Astrocyte (in vitro differentiated cells and primary cell): ENCODE results near the gene RAB19. TPM values are rescaled to one million over a fixed set of nuclear protein-coding genes. Genes with fewer than 3 reads are reported as not detected.
"Not testable (repeated sequence)": the region's sequence is repeated elsewhere in the genome, so short reads cannot be mapped to it uniquely, and the experiment has no call there.

Experiments used
- DNase-seq: peaks from one replicate; pipeline ENCODE4 v3.0.0-alpha.2; 2010; ENCODE audit warnings: low read depth
- FAIRE-seq: peaks from 2 replicates; lab custom pipeline; 2011; peaks lifted over from hg19 to GRCh38; lab: Jason Lieb, UNC
- H2AFZ ChIP-seq: 2 replicates; pipeline ENCODE4 v1.6.0; 2012; ENCODE audit warnings: low read depth, low read length, inconsistent platforms
- H3K27ac ChIP-seq: 2 replicates; pipeline ENCODE4 v1.5.1; 2011; ENCODE audit warnings: low read depth, low read length, inconsistent platforms
- H3K27me3 ChIP-seq: 2 replicates; pipeline ENCODE4 v1.6.0; 2011; ENCODE audit warnings: low read length, inconsistent platforms; ENCODE audit not compliant: insufficient read depth
- H3K36me3 ChIP-seq: 2 replicates; pipeline ENCODE4 v1.5.1; 2011; ENCODE audit warnings: low read length, inconsistent platforms; ENCODE audit not compliant: insufficient read depth
- H3K4me1 ChIP-seq: 2 replicates; pipeline ENCODE4 v1.5.1; 2011; ENCODE audit warnings: low read length, inconsistent platforms; ENCODE audit not compliant: insufficient read depth
- H3K4me2 ChIP-seq: 2 replicates; pipeline ENCODE4 v1.6.0; 2012; ENCODE audit warnings: low read length, inconsistent platforms
- H3K4me3 ChIP-seq: 2 replicates; pipeline ENCODE4 v1.5.1; 2011; ENCODE audit warnings: low read depth, mild to moderate bottlenecking, low read length, inconsistent platforms; ENCODE audit not compliant: insufficient read depth
- H3K79me2 ChIP-seq: 2 replicates; pipeline ENCODE4 v1.6.0; 2012; ENCODE audit warnings: mild to moderate bottlenecking, low read length, inconsistent platforms; ENCODE audit not compliant: insufficient read depth
- H3K9ac ChIP-seq: 2 replicates; pipeline ENCODE4 v1.6.0; 2012; ENCODE audit warnings: mild to moderate bottlenecking, low read length, inconsistent platforms
- H3K9me3 ChIP-seq: 2 replicates; pipeline ENCODE4 v1.5.1; 2012; ENCODE audit warnings: low read depth, mild to moderate bottlenecking, low read length, inconsistent platforms; ENCODE audit not compliant: insufficient read depth
- H4K20me1 ChIP-seq: 2 replicates; pipeline ENCODE4 v1.6.0; 2012; ENCODE audit warnings: low read length, inconsistent platforms; ENCODE audit not compliant: insufficient read depth
- H3K27ac Mint-ChIP-seq: one replicate; pipeline ENCODE4 v1.8.0; 2021; ENCODE audit warnings: mild to moderate bottlenecking, mixed read lengths; ENCODE audit not compliant: unreplicated experiment
- H3K27me3 Mint-ChIP-seq: one replicate; pipeline ENCODE4 v1.8.0; 2021; ENCODE audit warnings: low read depth, mixed read lengths; ENCODE audit not compliant: unreplicated experiment
- H3K36me3 Mint-ChIP-seq: one replicate; pipeline ENCODE4 v1.8.0; 2021; ENCODE audit warnings: low read depth, mixed read lengths; ENCODE audit not compliant: unreplicated experiment
- H3K4me1 Mint-ChIP-seq: one replicate; pipeline ENCODE4 v1.8.0; 2021; ENCODE audit warnings: low read depth, mixed read lengths; ENCODE audit not compliant: unreplicated experiment
- H3K4me3 Mint-ChIP-seq: one replicate; pipeline ENCODE4 v1.8.0; 2021; ENCODE audit warnings: mild to moderate bottlenecking, moderate library complexity, mixed read lengths; ENCODE audit not compliant: unreplicated experiment
- H3K9me3 Mint-ChIP-seq: one replicate; pipeline ENCODE4 v1.8.0; 2021; ENCODE audit warnings: mild to moderate bottlenecking, mixed read lengths; ENCODE audit not compliant: unreplicated experiment
- EZH2 ChIP-seq: IDR thresholded peaks from 2 replicates; pipeline ENCODE4 v1.6.1; 2012; ENCODE audit warnings: mild to moderate bottlenecking, low read length, inconsistent platforms; ENCODE audit not compliant: insufficient read depth
- total RNA-seq: library from RNA; stranded (reverse); gene quantifications from 2 replicates; pipeline ENCODE4 v1.2.1, GENCODE V29; 2021
- TF ChIP-seq, protein P1 (sequence below): IDR thresholded peaks from 2 replicates; pipeline ENCODE4 v1.5.1; 2011; ENCODE audit warnings: low read depth, mild to moderate bottlenecking, inconsistent platforms, low read length, moderate library complexity; ENCODE audit not compliant: insufficient read depth

RAB19 gene
- total RNA-seq, 1 donor from 2014 or later: not detected

DNA sequence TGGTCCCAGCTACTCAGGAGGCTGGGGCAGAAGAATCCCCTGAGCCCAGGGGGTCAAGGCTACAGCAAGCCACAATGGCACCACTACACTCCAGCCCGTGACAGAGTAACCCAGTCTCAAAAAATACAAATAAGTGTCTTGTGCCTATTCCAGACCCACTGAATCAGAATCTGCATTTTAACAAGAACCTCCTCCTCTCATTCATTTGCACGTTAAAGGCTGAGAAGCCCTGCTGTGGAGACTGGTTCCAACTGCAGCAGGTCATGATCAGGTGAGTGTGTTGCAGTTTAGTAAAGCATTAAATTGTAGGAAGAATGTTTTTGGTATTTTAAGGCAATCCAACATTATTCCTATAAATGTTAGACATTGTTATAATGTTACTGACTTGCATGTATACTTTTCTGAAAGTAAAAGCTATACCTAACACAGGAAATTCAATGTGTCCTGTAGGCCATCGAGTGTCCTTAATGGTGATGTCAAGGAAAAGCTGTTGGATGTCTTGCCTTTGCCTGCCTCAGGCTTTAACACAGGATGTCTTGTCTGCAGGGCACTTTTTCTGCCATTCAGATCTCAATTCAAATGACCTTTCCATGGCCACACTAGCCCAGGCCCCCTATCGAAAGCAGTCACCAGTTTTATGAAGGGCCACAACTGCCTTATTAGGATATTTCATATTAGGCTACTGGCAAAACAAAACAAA, 45.1 kb downstream of the RAB19 start:
- Mint-ChIP-seq H3K9me3 (no peaks in the 10 kb centered on the region), H3K27ac (no peak overlapping the region), H3K4me1 (no peaks in the 10 kb centered on the region), H3K36me3 (peaks cover 7% of the 10 kb centered on the region), H3K4me3 (no peak overlapping the region), H3K27me3 (no peaks in the 10 kb centered on the region)
- Histone ChIP-seq H3K9ac (no peak overlapping the region), H3K27ac (no peak overlapping the region), H3K4me2 (no peak overlapping the region), H4K20me1 (peaks cover 3% of the 10 kb centered on the region), H3K27me3 (no peaks in the 10 kb centered on the region), H3K4me3 (no peak overlapping the region), H3K79me2 (no peaks in the 10 kb centered on the region), H3K9me3 (no peaks in the 10 kb centered on the region), H2AFZ (no peak overlapping the region), H3K36me3 (no peaks in the 10 kb centered on the region), H3K4me1 (no peaks in the 10 kb centered on the region)
- TF ChIP-seq, protein P1, sequence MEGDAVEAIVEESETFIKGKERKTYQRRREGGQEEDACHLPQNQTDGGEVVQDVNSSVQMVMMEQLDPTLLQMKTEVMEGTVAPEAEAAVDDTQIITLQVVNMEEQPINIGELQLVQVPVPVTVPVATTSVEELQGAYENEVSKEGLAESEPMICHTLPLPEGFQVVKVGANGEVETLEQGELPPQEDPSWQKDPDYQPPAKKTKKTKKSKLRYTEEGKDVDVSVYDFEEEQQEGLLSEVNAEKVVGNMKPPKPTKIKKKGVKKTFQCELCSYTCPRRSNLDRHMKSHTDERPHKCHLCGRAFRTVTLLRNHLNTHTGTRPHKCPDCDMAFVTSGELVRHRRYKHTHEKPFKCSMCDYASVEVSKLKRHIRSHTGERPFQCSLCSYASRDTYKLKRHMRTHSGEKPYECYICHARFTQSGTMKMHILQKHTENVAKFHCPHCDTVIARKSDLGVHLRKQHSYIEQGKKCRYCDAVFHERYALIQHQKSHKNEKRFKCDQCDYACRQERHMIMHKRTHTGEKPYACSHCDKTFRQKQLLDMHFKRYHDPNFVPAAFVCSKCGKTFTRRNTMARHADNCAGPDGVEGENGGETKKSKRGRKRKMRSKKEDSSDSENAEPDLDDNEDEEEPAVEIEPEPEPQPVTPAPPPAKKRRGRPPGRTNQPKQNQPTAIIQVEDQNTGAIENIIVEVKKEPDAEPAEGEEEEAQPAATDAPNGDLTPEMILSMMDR: no peak
- TF ChIP-seq EZH2: no peak
- no peak for DNase-seq
- FAIRE-seq: no peak

DNA sequence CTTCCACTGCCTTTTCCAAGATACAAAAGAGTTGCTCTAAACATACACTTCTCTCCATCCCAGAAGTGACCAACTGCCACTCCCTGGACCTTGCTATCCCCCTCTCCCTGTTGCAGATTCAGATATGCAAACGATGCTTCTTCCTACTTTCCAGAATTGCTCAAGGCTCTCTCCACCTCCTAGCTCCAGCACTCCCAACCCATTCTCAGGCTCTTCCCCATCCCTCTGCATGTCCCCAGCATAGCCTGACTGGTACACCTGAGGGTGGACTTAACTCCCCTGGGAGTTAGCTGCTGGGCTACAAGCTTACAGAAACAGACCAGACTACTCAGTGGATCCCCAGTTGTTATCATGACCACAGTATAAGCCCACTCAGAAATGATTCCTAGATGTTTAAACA, 47.9 kb downstream of the RAB19 start:
- H4K20me1 ChIP-seq: peaks cover 13% of the 10 kb centered on the region
- FAIRE-seq (no peak), DNase-seq (no peak)
- H3K4me3 ChIP-seq: no peak overlapping the region
- Mint-ChIP-seq H3K9me3 (no peaks in the 10 kb centered on the region), H3K27ac (no peak overlapping the region), H3K4me3 (no peak overlapping the region), H3K36me3 (peaks cover 20% of the 10 kb centered on the region), H3K4me1 (peaks cover 6% of the 10 kb centered on the region), H3K27me3 (no peaks in the 10 kb centered on the region)
- no peak overlapping the region for H3K27ac ChIP-seq
- H3K9me3 ChIP-seq: no peaks in the 10 kb centered on the region
- no peak overlapping the region for H3K4me2 ChIP-seq
- no peaks in the 10 kb centered on the region for H3K27me3 ChIP-seq
- peaks cover 27% of the 10 kb centered on the region for H3K36me3 ChIP-seq
- H2AFZ ChIP-seq: no peak overlapping the region
- no peaks in the 10 kb centered on the region for H3K79me2 ChIP-seq
- TF ChIP-seq EZH2: no peak
- no peaks in the 10 kb centered on the region for H3K4me1 ChIP-seq
- no peak overlapping the region for H3K9ac ChIP-seq

DNA sequence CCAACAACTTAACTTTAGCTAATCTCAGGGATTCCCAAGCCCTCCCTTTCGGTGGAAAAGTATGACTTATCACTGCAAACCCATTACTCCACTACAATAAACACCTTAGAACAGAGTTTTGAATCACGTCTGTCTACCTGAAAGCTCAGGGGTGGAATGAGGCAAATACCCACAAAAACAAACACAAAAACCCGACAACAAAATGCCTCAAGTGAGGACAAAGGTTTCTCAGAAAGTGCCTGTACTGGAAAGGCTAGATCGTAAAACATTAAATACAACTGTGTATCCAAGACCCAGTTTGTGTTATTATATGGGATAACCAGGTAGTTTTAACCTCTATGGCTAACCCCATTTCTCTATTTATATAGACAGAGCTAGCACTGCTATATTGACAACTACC, 49.4 kb downstream of the RAB19 start:
- FAIRE-seq (no peak), DNase-seq (no peak)
- H2AFZ ChIP-seq: no peak overlapping the region
- no peak overlapping the region for H3K4me3 ChIP-seq
- H3K9me3 Mint-ChIP-seq: no peaks in the 10 kb centered on the region
- H3K27me3 Mint-ChIP-seq: no peaks in the 10 kb centered on the region
- H3K36me3 ChIP-seq: peaks cover 31% of the 10 kb centered on the region
- H3K27ac ChIP-seq: no peak overlapping the region
- peaks cover 6% of the 10 kb centered on the region for H3K4me1 Mint-ChIP-seq
- no peaks in the 10 kb centered on the region for H3K9me3 ChIP-seq
- H3K79me2 ChIP-seq: no peaks in the 10 kb centered on the region
- H4K20me1 ChIP-seq: peaks cover 15% of the 10 kb centered on the region
- H3K4me1 ChIP-seq: no peaks in the 10 kb centered on the region
- TF ChIP-seq, protein P1: no peak
- no peak for TF ChIP-seq EZH2
- H3K27me3 ChIP-seq: no peaks in the 10 kb centered on the region
- H3K36me3 Mint-ChIP-seq: peaks cover 20% of the 10 kb centered on the region
- no peak overlapping the region for H3K9ac ChIP-seq
- no peak overlapping the region for H3K4me2 ChIP-seq
- no peak overlapping the region for H3K27ac Mint-ChIP-seq
- H3K4me3 Mint-ChIP-seq: no peak overlapping the region

DNA sequence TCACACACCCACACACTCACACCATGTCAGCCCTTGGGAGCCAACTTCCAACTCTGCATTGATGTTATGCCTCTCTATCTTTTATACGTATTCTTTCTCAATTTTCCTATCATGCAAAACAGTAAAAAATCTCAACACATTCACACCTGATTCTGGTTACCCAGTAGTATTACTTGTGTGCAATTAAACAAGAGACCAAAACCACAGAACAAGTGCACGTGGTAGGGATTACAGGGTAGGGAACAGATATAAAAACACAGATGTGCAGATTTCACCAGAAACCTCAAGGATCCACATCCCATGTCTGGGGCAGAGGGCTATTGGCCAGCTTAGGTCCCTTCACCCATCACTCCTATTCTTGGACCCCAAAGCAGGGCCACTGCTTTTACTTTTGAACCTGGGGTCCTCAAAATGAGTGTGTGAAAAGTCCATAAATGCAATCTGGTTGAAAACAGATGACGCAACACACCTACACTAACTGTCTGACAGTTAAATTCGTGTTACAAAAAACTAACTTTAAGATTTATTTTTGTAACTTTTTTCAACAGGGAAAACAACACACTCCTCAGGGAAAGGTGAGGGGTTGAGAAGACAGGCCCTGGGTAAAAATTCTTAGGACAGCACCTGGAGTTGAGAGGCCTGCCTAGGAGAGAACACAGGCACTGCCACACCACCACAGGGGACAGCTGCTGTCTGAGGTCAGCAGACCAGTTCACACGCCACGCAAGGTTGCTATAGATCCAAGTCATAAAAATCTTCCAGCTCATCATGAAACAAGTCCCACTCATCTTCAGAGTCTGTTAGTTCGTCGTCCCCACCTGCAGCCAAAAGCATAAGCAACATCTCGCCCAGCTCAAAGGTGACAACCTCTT, 50.2 kb downstream of the RAB19 start:
- not testable (repeated sequence) for H3K4me3 Mint-ChIP-seq, H3K9ac ChIP-seq, H3K27ac Mint-ChIP-seq, H3K27me3 ChIP-seq, H3K27me3 Mint-ChIP-seq, H3K4me2 ChIP-seq, H3K79me2 ChIP-seq, H3K27ac ChIP-seq, FAIRE-seq, H2AFZ ChIP-seq, H3K9me3 ChIP-seq, H3K9me3 Mint-ChIP-seq, H3K4me3 ChIP-seq, H3K4me1 ChIP-seq, DNase-seq, H3K4me1 Mint-ChIP-seq
- peaks cover 21% of the 10 kb centered on the region for H3K36me3 Mint-ChIP-seq
- peaks cover 15% of the 10 kb centered on the region for H4K20me1 ChIP-seq
- H3K36me3 ChIP-seq: peaks cover 31% of the 10 kb centered on the region
